GM19035 (cell line): Measurements from ENCODE around the gene SH3TC1.

Source experiments
- ATAC-seq: cut with Tn5 transposase; IDR thresholded peaks from one replicate; pipeline ENCODE4 v1.9.1; 2021; ENCODE audit not compliant: unreplicated experiment

Gene SH3TC1

GRCh38 chr4:8285976-8286718 lies 87.1 kb downstream of the SH3TC1 start:
- no peak for ATAC-seq

DNA sequence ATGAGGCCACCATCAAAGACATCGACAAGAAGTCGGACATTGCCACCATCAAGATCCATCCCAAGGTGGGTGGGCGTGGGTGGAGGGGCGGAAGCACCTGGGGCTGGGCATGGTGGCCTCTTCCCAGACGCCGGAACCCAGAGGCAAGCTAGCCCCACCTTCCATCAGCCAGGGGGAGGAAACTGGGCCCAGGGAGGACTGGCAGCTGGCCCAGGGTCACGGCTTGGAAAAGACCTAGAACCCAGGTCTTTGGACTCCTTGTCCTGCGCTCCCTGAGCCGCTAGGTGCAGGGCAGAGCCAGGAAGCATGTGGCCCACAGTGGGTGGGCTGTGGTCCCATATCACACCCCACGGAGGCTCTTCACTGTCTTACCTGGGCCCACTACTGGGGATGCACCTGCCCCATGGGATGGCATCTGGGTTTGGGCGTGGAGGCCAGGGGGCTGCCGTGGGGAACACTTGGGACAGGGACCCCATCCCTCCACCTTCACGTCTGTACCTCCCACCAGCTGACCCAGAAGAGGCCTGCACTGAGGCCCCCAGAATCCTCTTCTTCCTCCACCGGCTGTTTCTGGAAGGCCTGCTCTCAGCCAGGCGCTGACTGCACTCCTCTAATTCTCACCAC lies 87.7 kb downstream of the SH3TC1 start:
- no peak for ATAC-seq

GRCh38 chr4:8287343-8288280 lies 88.5 kb downstream of the SH3TC1 start:
- no peak for ATAC-seq

DNA sequence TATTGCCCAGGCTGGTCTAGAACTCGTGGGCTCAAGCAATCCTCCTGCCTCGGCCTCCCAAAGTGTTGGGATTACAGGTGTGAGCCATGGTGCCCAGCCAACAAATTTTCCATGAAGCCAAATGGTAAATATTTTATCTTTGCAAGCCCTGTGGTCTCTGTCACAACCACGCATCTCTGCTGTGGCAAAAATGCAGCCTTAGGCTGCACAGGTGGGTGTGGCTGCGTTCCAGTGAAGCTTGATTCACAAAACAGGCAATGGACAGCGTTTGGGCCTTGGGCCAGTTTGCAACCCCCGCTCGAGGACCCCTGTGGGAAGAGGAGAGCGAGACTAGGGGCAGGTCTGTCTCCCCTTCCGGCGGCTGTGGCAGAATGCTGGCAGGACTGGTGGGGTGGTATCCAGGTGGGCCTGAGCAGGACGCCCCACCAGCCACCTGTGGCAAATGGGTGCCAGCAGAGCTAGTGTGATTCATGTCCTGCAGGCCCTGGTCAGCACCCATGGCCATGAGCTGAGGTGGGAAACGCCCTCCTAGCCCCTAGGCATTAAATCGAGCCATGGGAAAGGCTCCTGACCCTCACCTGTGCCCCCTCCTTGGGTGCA lies 90.2 kb downstream of the SH3TC1 start:
- ATAC-seq: no peak

DNA sequence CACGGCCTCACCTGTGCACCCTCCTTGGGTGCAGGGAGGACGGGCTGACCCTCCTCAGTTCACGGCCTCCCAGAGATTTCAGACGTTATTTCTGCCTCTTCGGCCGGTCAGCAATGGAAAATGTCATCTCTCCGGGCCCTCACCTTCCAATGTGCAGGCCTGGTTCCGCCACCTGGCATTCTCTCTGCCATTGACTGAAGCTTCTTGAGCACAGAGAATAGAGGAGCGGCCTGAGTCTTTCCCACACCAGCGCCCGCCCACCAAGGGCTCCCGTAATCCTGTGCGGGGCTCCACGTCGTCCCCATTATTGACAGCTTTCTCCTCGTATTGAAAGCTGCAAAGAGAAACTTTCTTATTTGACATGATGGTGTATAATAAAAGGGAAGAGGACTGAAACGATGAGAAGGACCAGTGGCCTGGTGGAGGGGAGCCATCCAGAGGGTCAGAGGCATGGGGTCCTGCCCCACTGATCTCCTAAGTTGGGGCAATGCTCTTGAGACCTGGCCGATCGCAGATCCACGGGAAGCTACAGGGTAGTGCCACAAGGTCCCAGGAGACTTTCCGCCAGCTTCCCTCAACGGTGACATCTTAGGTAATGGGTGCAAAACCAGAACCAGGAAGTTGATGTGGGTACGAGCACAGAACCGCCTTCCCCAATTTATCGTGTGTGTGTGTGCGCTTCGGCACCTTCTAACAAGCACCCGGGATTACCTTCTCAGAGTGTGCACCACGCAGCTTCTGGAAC lies 91.0 kb downstream of the SH3TC1 start:
- ATAC-seq: no peak

DNA sequence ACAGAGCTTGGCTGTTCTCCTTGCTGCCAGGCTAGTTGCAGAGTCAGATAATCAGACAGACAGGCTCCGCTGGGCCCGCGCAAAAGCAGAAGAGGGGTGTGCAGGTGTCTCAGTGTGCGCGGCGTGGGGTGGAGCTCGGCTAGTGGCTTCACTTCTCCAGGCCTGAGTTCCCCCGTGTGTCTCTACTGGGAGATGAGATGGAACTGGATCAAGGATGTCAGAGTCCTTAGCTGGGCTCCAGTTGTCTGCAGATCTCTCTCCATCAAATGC lies 91.5 kb downstream of the SH3TC1 start:
- ATAC-seq: no peak
